ENCODE data around the gene TSC22D3. TPM values are rescaled to one million over a fixed set of nuclear protein-coding genes. Genes with fewer than 3 reads are reported as not detected.

Gene TSC22D3
- total and polyA plus RNA-seq, 2 experiments from 2014 or later = 35.9 to 49.0 TPM

- Histone ChIP-seq H2AFZ (no peak overlapping the region), H3K27ac (no peak overlapping the region), H3K9me3 (ENCODE audit: low read depth) (no peaks in the 10 kb centered on the region), H3K27me3 (replicated peaks; ENCODE audit: insufficient read depth) (no peaks in the 10 kb centered on the region), H3K4me1 (ENCODE audit: insufficient read depth) (peaks cover 9% of the 10 kb centered on the region; the same call in 1 of the 2 replicates), H3K36me3 (ENCODE audit: low read depth) (no peaks in the 10 kb centered on the region), H3K9me2 (ENCODE audit: insufficient read depth) (no peaks in the 10 kb centered on the region), H4K20me1 (ENCODE audit: insufficient read depth) (no peaks in the 10 kb centered on the region), H3K9ac (no peak overlapping the region), H3F3A (ENCODE audit: insufficient read depth) (no peaks in the 10 kb centered on the region), H3K4me3 (no peak overlapping the region), H3K79me2 (ENCODE audit: insufficient read depth) (no peaks in the 10 kb centered on the region), H3K4me2 (ENCODE audit: unreplicated experiment) (no peak overlapping the region)
- 81 to 94% methylated on average over 6 of the region's 6 CpGs for WGBS, 2 experiments (ENCODE audit: low coverage in 1 of 2, low lambda C conversion rate in 2 of 2, missing lambda C conversion rate in 2 of 2)
- no peak for TF ChIP-seq EZH2phosphoT487 (IDR thresholded peaks at IDR 0.05; ENCODE audit: insufficient read depth, low read depth)
- no peak for TF ChIP-seq EZH2 (IDR thresholded peaks at IDR 0.05; ENCODE audit: insufficient read depth, poor library complexity, severe bottlenecking)
- no peak for DNase-seq
- in situ Hi-C loops (cut with MboI) = no loop called here
Measured at GRCh38 chrX:107750263-107750662, 25.3 kb downstream of the TSC22D3 start.

DNA sequence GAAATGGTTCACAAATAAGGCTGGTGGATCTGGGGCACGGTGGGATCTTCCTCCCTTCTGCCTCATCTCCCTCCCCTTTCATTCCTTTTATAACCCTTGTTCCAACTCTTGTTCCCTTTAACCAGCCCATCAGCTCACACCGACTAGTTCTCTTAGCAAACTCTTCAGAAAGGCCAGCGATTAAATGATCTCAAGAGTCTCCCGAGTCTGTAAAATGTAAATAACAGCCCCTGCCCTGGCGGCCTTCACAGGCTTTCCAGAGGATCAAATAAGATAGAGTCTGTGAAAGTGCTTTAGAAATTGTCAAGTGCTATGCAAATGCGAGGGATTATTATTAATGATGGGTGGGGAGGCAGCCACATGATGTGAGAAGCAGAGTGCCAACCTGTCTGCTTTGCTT, 27.1 kb downstream of the TSC22D3 start:
- TF ChIP-seq EZH2 (IDR thresholded peaks at IDR 0.05; ENCODE audit: insufficient read depth, poor library complexity, severe bottlenecking) (no peak), EZH2phosphoT487 (IDR thresholded peaks at IDR 0.05; ENCODE audit: insufficient read depth, low read depth) (no peak)
- WGBS, 2 experiments (ENCODE audit: low coverage in 1 of 2, low lambda C conversion rate in 2 of 2, missing lambda C conversion rate in 2 of 2) = 70 to 72% methylated on average over 5 to 6 of the region's 6 CpGs
- Histone ChIP-seq H4K20me1 (ENCODE audit: insufficient read depth) (no peaks in the 10 kb centered on the region), H3K27ac (no peak overlapping the region), H3K4me1 (ENCODE audit: insufficient read depth) (peaks cover 9% of the 10 kb centered on the region; the same call in 1 of the 2 replicates), H3F3A (ENCODE audit: insufficient read depth) (no peaks in the 10 kb centered on the region), H2AFZ (no peak overlapping the region), H3K9me3 (ENCODE audit: low read depth) (no peaks in the 10 kb centered on the region), H3K9me2 (ENCODE audit: insufficient read depth) (no peaks in the 10 kb centered on the region), H3K27me3 (replicated peaks; ENCODE audit: insufficient read depth) (0 out of 2 replicates have a peak, but pooled peaks cover 3% of the 10 kb centered on the region), H3K36me3 (ENCODE audit: low read depth) (no peaks in the 10 kb centered on the region), H3K79me2 (ENCODE audit: insufficient read depth) (no peaks in the 10 kb centered on the region), H3K4me3 (no peak overlapping the region), H3K4me2 (ENCODE audit: unreplicated experiment) (no peak overlapping the region), H3K9ac (no peak overlapping the region)
- no peak for DNase-seq
- in situ Hi-C loops (cut with MboI) = no loop called here

GRCh38 chrX:107747596-107748161, 27.9 kb downstream of the TSC22D3 start:
- H3K27ac ChIP-seq = no peak overlapping the region
- TF ChIP-seq EZH2phosphoT487 (IDR thresholded peaks at IDR 0.05; ENCODE audit: insufficient read depth, low read depth) (no peak), EZH2 (IDR thresholded peaks at IDR 0.05; ENCODE audit: insufficient read depth, poor library complexity, severe bottlenecking) (no peak)
- no peaks in the 10 kb centered on the region for H3K9me2 ChIP-seq (ENCODE audit: insufficient read depth)
- no peak overlapping the region for H3K4me3 ChIP-seq
- H3K4me2 ChIP-seq (ENCODE audit: unreplicated experiment) = no peak overlapping the region
- WGBS, 2 experiments (ENCODE audit: low coverage in 1 of 2, low lambda C conversion rate in 2 of 2, missing lambda C conversion rate in 2 of 2) = 3 to 6% methylated on average over 3 of the region's 3 CpGs
- H3K36me3 ChIP-seq (ENCODE audit: low read depth) = no peaks in the 10 kb centered on the region
- no peaks in the 10 kb centered on the region for H3K79me2 ChIP-seq (ENCODE audit: insufficient read depth)
- no peaks in the 10 kb centered on the region for H3K9me3 ChIP-seq (ENCODE audit: low read depth)
- H3F3A ChIP-seq (ENCODE audit: insufficient read depth) = no peaks in the 10 kb centered on the region
- H3K9ac ChIP-seq = no peak overlapping the region
- no peak overlapping the region for H2AFZ ChIP-seq
- peak; percentile 68 for DNase-seq
- peaks cover 9% of the 10 kb centered on the region; the same call in 1 of the 2 replicates for H3K4me1 ChIP-seq (ENCODE audit: insufficient read depth)
- 0 out of 2 replicates have a peak, but pooled peaks cover 3% of the 10 kb centered on the region for H3K27me3 ChIP-seq (replicated peaks; ENCODE audit: insufficient read depth)
- in situ Hi-C loops (cut with MboI) = no loop called here
- H4K20me1 ChIP-seq (ENCODE audit: insufficient read depth) = no peaks in the 10 kb centered on the region

DNA sequence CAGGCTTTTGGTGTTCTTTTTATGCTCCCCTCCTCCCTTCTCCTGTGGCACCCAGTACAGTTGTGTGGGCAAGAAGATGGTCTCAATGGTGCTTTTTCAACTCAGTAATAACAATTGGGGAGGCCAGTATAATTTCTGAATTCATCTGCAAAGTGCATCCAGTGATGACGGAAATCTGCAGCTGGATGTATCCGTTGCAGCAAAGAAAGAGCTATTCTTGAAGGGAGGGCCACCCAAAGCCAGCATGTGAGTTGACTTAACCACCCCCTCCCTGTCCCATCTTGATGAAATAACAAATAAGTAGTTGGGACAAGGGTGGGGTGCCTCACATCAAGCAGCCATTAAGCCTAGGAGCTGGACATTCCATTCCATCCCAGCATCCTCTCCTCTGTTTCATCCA, 30.7 kb downstream of the TSC22D3 start:
- Histone ChIP-seq H3K9me3 (ENCODE audit: low read depth) (no peaks in the 10 kb centered on the region), H3K4me3 (no peak overlapping the region), H3K4me1 (ENCODE audit: insufficient read depth) (peaks cover 9% of the 10 kb centered on the region; the same call in 1 of the 2 replicates), H4K20me1 (ENCODE audit: insufficient read depth) (no peaks in the 10 kb centered on the region), H3K9me2 (ENCODE audit: insufficient read depth) (no peaks in the 10 kb centered on the region), H3K27me3 (replicated peaks; ENCODE audit: insufficient read depth) (0 out of 2 replicates have a peak, but pooled peaks cover 3% of the 10 kb centered on the region), H3K9ac (no peak overlapping the region), H2AFZ (no peak overlapping the region), H3K4me2 (ENCODE audit: unreplicated experiment) (no peak overlapping the region), H3K79me2 (ENCODE audit: insufficient read depth) (no peaks in the 10 kb centered on the region), H3K36me3 (ENCODE audit: low read depth) (no peaks in the 10 kb centered on the region), H3K27ac (no peak overlapping the region), H3F3A (ENCODE audit: insufficient read depth) (no peaks in the 10 kb centered on the region)
- no peak for DNase-seq
- in situ Hi-C loops (cut with MboI) = no loop called here
- 95 to 96% methylated on average over 2 of the region's 2 CpGs for WGBS, 2 experiments (ENCODE audit: low coverage in 1 of 2, low lambda C conversion rate in 2 of 2, missing lambda C conversion rate in 2 of 2)
- TF ChIP-seq EZH2 (IDR thresholded peaks at IDR 0.05; ENCODE audit: insufficient read depth, poor library complexity, severe bottlenecking) (no peak), EZH2phosphoT487 (IDR thresholded peaks at IDR 0.05; ENCODE audit: insufficient read depth, low read depth) (no peak)
